Stimulated activated CD8-positive, alpha-beta memory T cell treated with anti-CD3 and anti-CD28 coated beads, Interleukin-12 subunit alpha, Interleukin-12 subunit beta, amount 100 ng/mL, for 1 hour (primary cell): ENCODE measurements around the gene IFIT1B.
"Not testable (repeated sequence)": the region's sequence is repeated elsewhere in the genome, so short reads cannot be mapped to it uniquely, and the experiment has no call there.

Source experiments
- DNase-seq: peaks from one replicate; pipeline ENCODE4 v3.0.0-alpha.2; 2020; ENCODE audit warnings: low read depth

The IFIT1B gene, protein sequence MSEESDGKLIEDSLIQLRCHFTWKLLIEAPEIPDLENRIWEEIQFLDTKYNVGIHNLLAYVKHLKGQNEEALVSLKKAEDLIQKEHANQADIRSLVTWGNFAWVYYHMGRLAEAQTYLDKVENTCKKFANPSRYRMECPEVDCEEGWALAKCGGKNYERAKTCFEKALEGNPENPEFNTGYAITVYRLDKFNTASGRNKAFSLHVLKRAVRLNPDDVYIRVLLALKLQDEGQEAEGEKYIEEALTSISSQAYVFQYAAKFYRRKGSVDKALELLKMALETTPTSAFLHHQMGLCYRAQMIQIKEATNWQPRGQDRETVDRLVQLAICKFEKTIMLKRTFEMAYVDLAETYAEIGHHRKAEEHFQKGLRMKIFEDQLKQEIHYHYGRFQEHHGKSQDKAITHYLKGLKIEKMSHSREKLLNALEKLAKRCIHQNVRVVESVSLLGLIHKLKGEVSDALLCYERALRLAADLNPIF

DNA sequence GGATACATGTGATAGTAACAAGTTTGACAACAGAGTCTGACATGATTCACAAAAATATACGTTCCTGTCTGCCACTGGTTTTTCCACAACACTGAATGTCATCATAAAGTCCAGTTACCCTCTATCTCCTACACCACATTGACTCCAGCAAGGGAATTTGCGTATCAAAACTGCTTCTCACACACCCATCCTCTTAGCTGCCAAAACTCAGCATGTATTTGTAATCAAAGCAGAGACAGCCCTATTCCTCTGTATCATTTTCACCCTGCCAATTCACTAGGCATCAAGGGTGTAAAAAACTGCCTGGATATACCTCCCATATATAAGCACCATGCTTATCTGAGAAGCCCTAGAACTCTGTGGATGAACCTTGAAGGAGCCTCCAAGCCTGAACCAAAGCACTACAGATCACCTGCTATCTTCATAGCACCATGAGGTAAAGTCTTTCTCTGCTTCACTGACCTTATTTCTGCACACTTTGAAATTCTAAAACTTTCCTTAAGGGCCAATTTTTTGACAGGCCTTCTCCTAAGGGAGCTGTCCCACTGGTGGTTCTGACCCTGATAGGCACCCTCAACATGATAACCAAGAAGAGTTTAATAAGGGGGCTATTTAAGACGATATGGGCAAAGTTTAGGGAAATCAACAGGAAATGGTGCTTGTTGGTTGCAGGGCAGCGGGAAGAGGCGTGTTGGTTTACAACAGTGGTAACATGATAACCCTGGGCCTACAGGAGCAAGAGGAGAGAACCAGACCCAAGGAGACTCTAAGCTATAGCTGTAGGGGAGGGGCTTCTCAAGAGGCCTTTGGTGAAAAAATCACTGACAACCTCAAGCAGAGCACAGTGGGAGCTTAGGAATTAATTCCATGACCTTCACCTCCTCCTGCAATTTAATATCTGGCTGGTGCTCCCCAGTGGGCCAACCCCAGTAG is at the start of gene IFIT1B:
Gene IFIT1B, plus strand, starts transcription at position 352 of the 933 bp plus-strand sequence. Its CDS starts 80 bp downstream, at position 432.
- DNase-seq = no peak

DNA sequence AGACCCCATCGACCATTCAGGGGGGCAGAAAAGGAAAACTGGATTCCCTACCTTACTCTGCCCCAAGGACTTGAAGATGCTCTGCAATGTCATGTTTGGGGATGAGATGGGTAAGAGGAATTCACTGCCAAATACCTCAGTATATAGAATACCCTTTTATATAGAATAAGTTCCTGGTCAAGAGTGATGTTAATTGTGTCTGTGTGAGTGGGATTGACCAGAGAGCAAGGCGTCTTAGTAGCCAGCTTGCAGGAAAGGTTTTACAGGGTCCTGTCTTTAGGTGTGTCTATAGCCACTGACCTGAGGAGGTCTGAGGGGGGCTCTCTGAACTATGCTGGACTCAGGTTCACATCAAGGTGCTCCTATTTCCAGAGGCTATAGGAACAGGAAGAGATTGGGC is 48.7 kb upstream of the IFIT1B start:
- DNase-seq = no peak

DNA sequence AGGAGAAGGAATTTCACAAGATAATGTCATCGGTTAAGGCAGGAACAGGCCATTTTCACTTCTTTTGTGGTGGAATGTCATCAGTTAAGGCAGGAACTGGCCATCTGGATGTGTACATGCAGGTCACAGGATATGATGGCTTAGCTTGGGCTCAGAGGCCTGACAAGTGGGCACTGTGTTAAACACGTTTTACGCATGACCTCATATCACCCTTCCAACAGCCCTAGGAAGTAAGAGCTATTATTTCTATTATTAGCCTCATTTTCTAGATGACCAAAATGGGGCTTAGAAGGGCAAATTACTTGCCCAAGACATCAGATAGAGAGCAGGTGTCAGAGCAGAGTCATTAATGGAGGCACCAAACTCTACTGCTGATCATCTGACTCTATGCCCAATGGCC is 47.8 kb upstream of the IFIT1B start:
- not testable (repeated sequence) for DNase-seq

DNA sequence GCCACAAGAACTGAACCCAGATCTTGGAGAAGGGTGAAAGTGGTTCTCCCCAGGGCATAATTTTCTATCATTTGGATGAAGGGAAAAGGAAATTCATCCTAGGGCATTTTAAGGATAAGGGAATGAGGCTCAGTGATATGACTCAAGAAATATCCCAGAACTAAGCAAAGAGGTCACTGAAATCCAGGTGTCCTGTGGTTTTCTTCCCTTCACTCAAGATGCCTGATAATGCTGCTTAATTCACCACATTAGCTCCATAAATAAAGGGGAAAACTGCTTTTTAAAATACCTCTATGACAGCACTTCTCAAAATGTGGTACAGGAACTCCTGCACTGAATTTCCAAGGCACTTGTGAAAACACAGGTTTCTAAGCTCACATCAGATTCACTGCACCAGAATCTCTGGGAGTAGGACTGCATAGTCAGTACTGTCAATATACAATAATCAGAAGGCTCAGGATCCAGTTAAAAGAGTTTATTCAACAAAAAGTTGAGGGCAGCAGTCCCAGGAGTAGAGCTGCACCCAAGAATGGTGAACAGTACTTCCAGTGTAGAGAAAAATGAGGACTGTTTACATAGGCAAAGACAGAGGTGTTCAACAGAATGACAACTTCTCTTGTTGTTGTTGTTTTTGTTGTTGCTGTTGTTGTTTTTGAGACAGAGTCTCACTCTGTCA is 47.2 kb upstream of the IFIT1B start:
- DNase-seq = no peak

DNA sequence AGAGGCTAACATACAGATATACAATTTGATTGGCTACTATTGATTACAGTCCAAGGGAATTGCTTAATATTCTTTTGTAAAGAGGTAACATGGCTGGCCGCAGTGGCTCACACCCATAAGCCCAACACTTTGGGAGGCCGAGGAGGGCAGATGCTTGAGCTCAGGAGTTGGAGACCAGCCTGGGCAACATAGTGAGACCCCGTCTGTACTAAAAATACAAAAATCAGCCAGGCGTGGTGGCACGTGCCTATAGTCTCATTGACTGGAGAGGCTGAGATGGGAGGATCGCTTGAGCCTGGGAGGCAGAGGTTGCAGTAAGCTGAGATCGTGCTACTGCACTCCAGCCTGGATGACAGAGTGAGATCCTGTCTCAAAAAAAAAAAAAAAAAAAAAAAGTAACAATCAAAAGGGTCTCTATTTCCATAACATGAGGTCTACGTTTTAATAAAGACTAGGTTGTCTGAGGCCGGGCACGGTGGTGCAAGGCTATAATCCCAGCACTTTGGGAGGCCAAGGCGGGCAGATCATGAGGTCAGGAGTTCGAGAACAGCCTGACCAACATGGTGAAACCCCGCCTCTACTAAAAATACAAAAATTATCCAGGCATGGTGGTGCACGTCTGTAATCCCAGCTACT is 46.3 kb upstream of the IFIT1B start:
- DNase-seq = not testable (repeated sequence)

DNA sequence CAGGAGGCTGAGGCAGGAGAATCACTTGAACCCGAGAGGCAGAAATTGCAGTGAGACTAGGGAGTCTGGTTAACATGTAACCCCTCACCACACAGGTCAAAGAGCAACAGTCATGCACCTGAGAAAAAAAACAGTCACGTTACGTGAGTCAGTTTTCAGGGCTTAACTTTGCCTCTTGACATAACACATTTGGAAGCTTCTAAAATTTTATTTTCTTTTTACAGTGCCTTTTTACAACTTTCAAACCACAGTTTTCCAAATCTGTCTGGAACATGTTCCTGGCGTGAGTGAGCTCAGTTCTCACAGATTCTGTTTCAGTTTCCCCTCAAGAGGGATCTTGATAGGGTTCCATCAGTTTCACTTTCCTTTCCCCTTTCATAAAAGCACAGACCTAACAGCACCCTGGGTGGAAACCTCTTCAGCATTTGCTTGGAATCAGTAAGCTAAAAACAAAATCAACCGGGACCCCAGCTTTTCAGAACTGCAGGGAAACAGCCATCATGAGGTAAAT is 45.7 kb upstream of the IFIT1B start:
- no peak for DNase-seq

DNA sequence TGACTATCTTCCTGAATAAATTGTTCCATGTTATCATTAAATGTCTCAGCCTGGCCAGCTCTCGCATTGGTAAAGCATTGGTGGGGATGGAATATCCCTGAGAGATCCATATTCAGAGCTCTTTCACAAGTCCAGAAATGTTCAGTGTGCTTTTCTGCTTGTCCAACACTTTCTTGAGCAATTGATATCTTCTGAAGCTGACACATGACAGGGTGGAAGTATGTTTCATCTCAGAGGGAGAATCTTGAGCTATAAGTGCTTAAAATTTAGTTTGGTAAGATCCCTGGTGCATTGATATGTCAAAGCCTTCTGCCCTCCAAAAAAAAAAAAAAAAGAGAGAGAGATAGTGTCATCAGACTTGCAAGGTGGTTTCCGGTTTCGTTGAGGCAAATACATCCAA is 42.6 kb upstream of the IFIT1B start:
- DNase-seq = no peak

DNA sequence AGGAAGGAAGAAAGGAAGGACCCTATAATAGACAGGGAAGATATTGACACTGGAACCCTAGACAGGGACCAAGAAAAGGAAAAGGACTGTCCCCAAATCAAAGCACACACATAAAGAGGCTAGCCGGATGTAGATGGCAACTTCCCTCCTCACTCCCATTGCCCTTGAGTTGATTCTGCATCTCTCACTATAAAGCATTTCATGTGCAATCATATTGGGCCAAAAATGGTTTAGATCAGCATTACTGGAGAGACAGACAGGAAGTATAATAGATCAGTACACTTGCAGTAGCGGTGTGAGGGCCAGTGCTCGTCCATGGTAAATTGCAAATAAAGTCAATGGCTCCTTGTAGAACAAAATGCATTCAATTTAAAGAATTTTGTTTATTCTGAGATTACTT is 41.6 kb upstream of the IFIT1B start:
- DNase-seq = no peak

DNA sequence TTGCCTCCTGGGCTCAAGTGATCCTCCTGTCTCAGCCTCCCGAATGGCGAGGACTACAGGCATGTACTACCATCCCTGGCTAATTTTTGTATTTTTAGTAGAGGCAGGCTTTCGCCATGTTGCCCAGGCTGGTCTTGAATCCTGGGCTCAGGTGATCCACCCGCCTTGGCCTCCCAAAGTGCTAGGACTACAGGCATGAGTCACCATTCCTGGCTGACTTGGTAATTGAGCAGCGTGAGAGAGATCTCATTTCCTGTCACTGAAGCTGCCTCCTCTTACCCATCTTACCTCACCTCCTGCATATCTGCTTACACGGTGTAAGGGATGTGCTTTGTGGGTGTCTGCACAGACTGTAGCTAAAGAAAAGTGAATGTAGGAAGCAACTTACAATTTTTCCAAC is 40.4 kb upstream of the IFIT1B start:
- no peak for DNase-seq

DNA sequence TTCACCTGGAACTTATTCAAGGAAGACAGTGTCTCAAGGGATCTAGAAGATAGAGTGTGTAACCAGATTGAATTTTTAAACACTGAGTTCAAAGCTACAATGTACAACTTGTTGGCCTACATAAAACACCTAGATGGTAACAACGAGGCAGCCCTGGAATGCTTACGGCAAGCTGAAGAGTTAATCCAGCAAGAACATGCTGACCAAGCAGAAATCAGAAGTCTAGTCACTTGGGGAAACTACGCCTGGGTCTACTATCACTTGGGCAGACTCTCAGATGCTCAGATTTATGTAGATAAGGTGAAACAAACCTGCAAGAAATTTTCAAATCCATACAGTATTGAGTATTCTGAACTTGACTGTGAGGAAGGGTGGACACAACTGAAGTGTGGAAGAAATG is 39.1 kb upstream of the IFIT1B start:
- no peak for DNase-seq

DNA sequence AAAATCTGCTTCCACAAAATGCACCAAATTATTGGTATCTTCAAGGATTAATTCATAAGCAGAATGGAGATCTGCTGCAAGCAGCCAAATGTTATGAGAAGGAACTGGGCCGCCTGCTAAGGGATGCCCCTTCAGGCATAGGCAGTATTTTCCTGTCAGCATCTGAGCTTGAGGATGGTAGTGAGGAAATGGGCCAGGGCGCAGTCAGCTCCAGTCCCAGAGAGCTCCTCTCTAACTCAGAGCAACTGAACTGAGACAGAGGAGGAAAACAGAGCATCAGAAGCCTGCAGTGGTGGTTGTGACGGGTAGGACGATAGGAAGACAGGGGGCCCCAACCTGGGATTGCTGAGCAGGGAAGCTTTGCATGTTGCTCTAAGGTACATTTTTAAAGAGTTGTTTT is 38.0 kb upstream of the IFIT1B start:
- DNase-seq = no peak

DNA sequence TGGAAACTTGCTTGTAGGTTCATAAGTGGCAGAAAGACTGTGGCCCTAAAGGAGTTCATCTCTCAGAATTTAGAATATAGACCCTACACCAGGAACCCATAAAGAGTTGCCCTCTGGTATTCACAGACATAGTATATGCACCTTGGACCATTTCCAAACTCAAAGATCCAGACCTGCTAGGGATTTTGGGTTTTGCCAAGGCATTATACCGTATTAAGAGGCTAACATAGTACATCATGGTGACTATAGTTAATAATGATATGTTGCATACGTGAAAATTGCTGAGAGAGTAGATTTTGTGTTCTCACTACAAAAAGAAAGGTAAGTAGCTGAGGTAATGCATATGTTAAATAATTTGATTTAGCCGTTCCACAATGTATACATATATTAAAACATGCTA is 36.2 kb upstream of the IFIT1B start:
- DNase-seq = no peak

DNA sequence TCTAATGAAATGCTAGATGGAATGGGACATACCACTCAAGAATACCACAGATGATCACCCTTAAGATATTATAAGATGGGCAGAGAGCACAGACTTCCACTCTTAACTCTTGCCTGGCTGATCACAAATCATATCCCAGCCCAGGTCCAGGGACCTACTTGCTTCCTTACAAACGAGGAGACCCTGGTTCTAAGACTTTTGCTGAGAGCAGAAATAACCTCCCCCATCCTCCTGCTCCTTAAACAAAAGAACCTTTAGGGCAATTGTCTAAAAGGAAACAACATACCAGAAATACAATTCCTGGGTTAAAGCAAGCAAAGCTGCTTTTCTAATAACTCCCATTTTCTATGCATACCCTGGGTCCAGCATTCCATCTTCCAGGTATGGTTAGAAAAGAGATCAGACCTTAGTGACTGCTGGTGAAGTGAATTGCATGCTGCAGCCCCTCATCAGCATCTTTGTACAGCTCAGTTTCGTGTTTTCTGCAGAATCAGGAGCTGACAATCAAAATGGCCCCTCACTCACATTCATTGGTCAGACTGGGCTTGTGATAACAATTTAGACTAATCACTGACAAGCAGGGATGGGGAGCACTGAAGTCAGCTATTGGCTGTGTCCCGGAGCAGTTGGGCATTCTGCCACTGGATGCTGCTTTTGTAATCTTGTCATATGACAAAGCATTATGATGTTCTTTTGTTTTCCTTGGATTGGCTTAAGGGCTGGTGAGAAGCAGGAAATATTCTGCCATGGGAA is 35.5 kb upstream of the IFIT1B start:
- no peak for DNase-seq

DNA sequence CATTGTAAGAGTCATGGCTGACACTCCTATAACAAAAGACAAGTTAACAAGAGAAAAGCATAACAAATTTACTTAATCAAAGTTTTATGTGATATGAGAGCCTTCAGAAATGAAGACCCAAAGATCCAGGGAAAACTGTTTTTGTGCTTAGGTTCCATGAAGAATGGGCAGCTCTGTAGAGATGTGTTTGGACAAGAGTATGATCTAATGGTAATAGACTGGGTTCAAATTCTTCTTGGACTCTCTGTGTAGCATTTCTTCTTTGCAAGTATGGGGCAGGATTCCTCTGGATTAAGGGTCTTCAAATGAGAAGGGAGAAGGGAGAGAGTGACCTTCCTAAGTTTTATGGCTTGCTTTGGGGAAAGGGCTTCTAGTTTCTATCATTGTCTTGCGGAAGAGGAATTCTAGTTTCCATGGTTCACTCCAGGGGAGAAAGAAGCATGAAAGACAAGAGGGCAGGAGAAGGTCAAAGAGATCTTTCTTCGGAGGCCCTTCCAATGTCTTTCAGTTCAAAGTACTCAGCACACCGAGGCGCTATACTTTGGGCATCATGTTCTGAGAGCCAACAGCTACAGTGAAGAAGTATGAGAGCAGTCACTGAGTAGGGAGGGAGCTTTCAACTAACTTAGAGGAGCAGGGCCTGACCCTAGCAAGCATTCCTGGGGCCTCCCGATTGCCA is 34.6 kb upstream of the IFIT1B start:
- DNase-seq = no peak

DNA sequence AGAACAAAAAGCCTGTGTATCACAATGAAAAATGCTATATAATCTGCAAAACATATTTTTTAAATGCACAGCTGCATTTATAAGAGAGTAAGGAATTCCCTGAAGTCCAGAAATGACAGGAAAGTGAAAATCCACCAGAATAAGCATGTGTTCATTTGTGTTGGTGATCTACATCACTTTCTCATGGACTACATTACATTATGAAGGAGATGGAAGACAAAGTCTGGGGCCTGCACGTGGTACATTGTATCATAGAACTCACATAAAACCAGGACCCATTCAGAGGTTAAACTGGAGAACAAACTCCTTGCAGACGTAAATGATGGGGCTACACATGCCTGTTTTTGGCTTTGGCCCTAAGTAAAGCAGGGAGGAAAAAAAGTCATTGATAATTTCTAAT is 33.7 kb upstream of the IFIT1B start:
- no peak for DNase-seq

DNA sequence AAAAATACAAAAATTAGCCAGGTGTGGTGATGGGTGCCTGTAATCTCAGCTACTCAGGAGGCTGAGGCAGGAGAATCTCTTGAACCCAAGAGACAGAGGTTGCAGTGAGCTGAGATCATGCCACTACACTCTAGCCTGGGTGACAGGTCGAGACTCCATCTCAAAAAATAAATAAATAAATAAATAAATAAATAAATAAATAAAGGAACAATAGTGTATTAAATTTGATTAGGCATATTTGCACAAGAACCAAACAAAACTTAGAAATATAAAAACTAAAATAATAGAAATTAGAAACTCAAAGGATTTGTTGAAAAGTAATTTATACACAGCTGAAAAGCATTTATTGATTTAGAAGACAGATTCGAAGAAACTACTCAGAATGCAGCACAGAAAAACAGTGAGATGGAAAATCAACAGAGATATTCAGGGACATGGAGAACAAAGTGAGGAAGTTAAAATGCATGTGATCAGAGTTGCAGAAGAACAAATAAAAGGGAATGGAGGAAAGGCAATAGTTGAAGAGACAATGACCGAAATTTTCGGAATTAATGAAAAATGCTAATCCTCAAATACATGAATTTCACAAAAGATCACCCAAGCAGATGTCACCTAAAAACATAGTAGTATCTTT is 32.4 kb upstream of the IFIT1B start:
- DNase-seq = no peak

DNA sequence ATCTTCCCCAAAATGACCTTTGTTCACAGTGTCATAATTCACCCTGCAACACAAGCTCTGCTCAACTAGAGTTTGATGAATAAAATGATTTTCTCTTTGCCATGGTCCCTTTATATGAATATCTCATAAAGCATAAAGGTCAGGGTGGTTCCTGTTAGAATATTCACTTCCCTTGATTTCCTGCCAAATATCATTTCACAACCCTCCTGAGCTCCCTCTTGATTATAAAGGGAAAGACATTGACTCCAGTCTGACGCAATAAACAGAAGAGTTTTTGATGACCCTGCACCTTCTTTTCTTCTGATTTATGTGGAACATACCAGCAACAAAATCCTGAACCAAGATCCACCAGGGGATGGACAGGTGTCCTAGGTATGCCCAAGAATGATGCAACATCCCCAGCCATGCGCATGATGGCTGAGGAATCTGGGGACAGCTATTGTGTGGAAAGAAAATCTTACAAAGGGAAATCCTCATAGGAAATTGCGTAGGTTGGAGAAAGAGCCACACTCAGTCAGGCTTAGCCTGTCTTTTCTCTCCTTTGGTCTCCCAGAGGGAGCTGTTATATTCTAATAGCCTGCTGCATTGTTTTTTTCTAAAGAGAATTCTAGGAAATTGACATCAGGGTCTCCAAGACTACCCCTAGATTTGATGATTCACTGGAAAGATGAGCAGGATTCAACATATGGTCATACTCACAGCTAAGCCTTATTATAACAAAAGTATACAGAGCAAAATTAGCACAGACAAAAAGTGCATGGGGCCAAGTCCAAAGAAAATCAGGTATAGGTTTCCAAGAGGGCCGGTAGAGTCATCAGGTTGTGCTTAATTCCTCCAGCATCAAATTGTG is 31.2 kb upstream of the IFIT1B start:
- no peak for DNase-seq

DNA sequence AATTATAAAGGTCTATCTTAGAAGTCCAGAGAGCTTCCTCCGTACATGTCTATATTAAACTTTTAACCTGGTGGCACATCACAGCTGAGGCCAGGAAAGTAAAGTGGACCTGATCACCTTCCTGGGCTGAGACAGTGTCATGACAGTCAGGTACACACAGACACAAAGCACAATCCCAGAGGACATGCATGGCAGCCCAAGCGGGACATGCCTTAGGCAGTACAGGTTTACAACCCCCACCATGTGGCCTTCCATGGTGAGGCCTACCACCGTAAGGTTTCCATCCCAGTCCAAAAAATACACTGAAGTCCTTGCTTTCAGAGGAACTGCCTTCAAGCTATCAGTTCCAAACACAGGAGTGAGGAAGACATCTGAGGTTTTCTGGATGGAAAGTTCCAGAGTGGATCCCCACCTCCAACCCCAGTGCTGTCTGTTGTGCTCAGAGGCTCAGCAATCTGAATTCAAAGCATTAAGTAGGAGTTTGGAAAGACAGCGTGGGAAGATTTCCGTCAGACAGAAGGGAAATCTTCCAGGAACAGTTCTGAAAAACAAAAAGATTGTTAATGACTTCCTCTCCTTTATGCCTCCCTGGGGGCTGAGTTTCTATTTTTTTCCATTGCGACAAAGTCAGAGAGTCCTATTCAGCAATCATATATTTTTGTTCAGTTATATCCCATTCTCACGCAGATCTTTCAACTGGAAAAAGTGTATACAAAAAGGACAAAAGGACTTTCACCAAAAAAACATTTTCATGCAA is 30.0 kb upstream of the IFIT1B start:
- DNase-seq = no peak
